Gastroesophageal sphincter (tissue), 3 donors: Measurements from ENCODE around the gene GALNT9.

Experiments used
- CTCF ChIP-seq, 4 experiments: fragments of 200-600 bp in 2 of 4; fragments of 450-650 bp in 2 of 4; sonication (generic) in 1 of 4; IDR thresholded peaks; one replicate each; pipeline ENCODE4 v1.5.1; 2017 to 2019; ENCODE audit warnings: antibody characterized with exemption in 4 of 4, mild to moderate bottlenecking in 2 of 4, moderate library complexity in 2 of 4
- POLR2A ChIP-seq, 2 donors: fragments of 450-650 bp; IDR thresholded peaks; one replicate each; pipeline ENCODE4 v1.6.1; 2017; ENCODE audit warnings: antibody characterized with exemption in 2 of 2, mild to moderate bottlenecking in 2 of 2, moderate library complexity in 1 of 2

- no peak for TF ChIP-seq CTCF (IDR thresholded peaks at IDR 0.05)
- TF ChIP-seq POLR2A (IDR thresholded peaks at IDR 0.05): no peak
Observed at GRCh38 chr12:132188451-132188901, 140.9 kb downstream of the GALNT9 start.
